OCI-LY1 (cell line): ENCODE results near the gene CD58.
"Not testable (repeated sequence)": the region's sequence is repeated elsewhere in the genome, so short reads cannot be mapped to it uniquely, and the experiment has no call there.

Experiments
- H2AFZ ChIP-seq: fragments of 200-600 bp; sonication (generic), shearing (Covaris generic); 2 replicates; pipeline ENCODE4 v1.6.0; 2014; ENCODE audit warnings: antibody characterized with exemption, mild to moderate bottlenecking, low read length
- H3F3A ChIP-seq: fragments of 200-600 bp; sonication (generic), shearing (Covaris generic); 2 replicates; pipeline ENCODE4 v1.6.0; 2014; ENCODE audit warnings: mild to moderate bottlenecking, antibody characterized with exemption, low read length, moderate library complexity; ENCODE audit not compliant: insufficient read depth
- H3K27ac ChIP-seq: fragments of 200-600 bp; sonication (generic); 2 replicates; pipeline ENCODE4 v1.5.1; 2014; ENCODE audit warnings: low read length, mixed run types, mild to moderate bottlenecking, low read depth; ENCODE audit not compliant: poor library complexity, severe bottlenecking
- H3K27me3 ChIP-seq: fragments of 200-600 bp; sonication (generic); 2 replicates; pipeline ENCODE4 v1.6.0; 2014; ENCODE audit warnings: antibody characterized with exemption, mild to moderate bottlenecking, low read length, moderate library complexity; ENCODE audit not compliant: insufficient read depth
- H3K36me3 ChIP-seq: fragments of 200-600 bp; sonication (generic); 2 replicates; pipeline ENCODE4 v1.6.1; 2014; ENCODE audit warnings: mild to moderate bottlenecking, antibody characterized with exemption, low read length, moderate library complexity, mixed read lengths; ENCODE audit not compliant: insufficient read depth
- H3K4me1 ChIP-seq: fragments of 200-600 bp; sonication (generic); 2 replicates; pipeline ENCODE4 v1.5.1; 2014; ENCODE audit warnings: mild to moderate bottlenecking, low read length, moderate library complexity; ENCODE audit not compliant: insufficient read depth, severe bottlenecking
- H3K4me2 ChIP-seq: fragments of 200-600 bp; sonication (generic), shearing (Covaris generic); 2 replicates; pipeline ENCODE4 v1.6.1; 2014; ENCODE audit warnings: low read length
- H3K4me3 ChIP-seq: fragments of 200-600 bp; sonication (generic); 2 replicates; pipeline ENCODE4 v1.5.1; 2014; ENCODE audit warnings: low read length, low read depth, mild to moderate bottlenecking, mixed read lengths; ENCODE audit not compliant: poor library complexity, severe bottlenecking
- H3K79me2 ChIP-seq: fragments of 200-600 bp; shearing (Covaris generic); 2 replicates; pipeline ENCODE4 v1.6.1; 2016; ENCODE audit warnings: mixed run types, low read length, mixed read lengths; ENCODE audit not compliant: insufficient read depth
- H3K9ac ChIP-seq: fragments of 200-600 bp; sonication (generic), shearing (Covaris generic); 2 replicates; pipeline ENCODE4 v1.6.1; 2014; ENCODE audit warnings: mild to moderate bottlenecking, low read length, mixed read lengths
- H3K9me2 ChIP-seq: fragments of 200-600 bp; sonication (generic), shearing (Covaris generic); 2 replicates; pipeline ENCODE4 v1.6.1; 2014; ENCODE audit warnings: low read depth, mild to moderate bottlenecking, low read length, mixed read lengths
- H3K9me3 ChIP-seq: fragments of 200-600 bp; shearing (Covaris generic); 2 replicates; pipeline ENCODE4 v1.6.1; 2014; ENCODE audit warnings: low read length, mixed read lengths
- H4K20me1 ChIP-seq: fragments of 200-600 bp; sonication (generic), shearing (Covaris generic); 2 replicates; pipeline ENCODE4 v1.6.0; 2016; ENCODE audit warnings: mild to moderate bottlenecking, low read length; ENCODE audit not compliant: insufficient read depth
- CTCF ChIP-seq: fragments of 200-600 bp; sonication (generic), shearing (Covaris generic); IDR thresholded peaks from 2 replicates; pipeline ENCODE4 v1.5.1; 2017; ENCODE audit warnings: mild to moderate bottlenecking, antibody characterized with exemption, low read length, moderate library complexity, mixed read lengths
- EZH2 ChIP-seq: fragments of 200-600 bp; sonication (generic), shearing (Covaris generic); IDR thresholded peaks from 2 replicates; pipeline ENCODE4 v1.8.0; 2017; ENCODE audit warnings: borderline replicate concordance, mixed run types, mild to moderate bottlenecking, antibody characterized with exemption, low read length, moderate library complexity, mixed read lengths

Gene CD58

GRCh38 chr1:116564426-116564825 lies 6.4 kb downstream of the CD58 start:
- Histone ChIP-seq H3K27me3 (peaks cover 3% of the 10 kb centered on the region; the same call in 1 of the 2 replicates), H3K9me3 (no peaks in the 10 kb centered on the region), H3K4me2 (no peak overlapping the region), H3K9ac (no peak overlapping the region), H3K79me2 (no peaks in the 10 kb centered on the region), H3K27ac (no peak overlapping the region), H3F3A (no peaks in the 10 kb centered on the region), H4K20me1 (no peaks in the 10 kb centered on the region), H3K4me1 (no peaks in the 10 kb centered on the region), H3K9me2 (no peaks in the 10 kb centered on the region), H2AFZ (no peak overlapping the region), H3K4me3 (no peak overlapping the region), H3K36me3 (no peaks in the 10 kb centered on the region)
- TF ChIP-seq EZH2 (no peak), CTCF (no peak)

DNA sequence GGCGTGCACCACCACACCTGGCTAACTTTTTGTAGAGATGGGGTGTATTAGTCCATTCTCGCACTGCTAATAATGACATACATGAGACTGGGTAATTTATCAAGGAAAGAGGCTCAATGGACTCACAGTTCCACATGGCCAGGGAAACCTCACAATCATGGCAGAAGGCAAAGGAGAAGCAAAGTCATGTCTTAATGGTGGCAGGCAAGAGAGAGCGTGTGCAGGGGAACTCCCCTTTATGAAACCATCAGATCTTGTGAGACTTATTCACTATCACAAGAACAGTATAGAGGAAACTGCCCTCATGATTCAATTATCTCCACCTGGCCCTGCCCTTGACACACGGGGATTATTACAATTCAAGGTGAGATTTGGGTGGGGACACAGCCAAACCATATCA lies 8.4 kb downstream of the CD58 start:
- not testable (repeated sequence) for H3K27me3 ChIP-seq, H3K27ac ChIP-seq, H3K9me2 ChIP-seq, H2AFZ ChIP-seq, H4K20me1 ChIP-seq, H3K9ac ChIP-seq, H3K4me1 ChIP-seq, H3K4me2 ChIP-seq, H3K36me3 ChIP-seq, H3K9me3 ChIP-seq, H3F3A ChIP-seq, H3K4me3 ChIP-seq, H3K79me2 ChIP-seq

- no peak for TF ChIP-seq CTCF
- TF ChIP-seq EZH2 = no peak
- no peaks in the 10 kb centered on the region for H3K36me3 ChIP-seq
- no peaks in the 10 kb centered on the region for H3K4me1 ChIP-seq
- no peaks in the 10 kb centered on the region for H3K79me2 ChIP-seq
- no peaks in the 10 kb centered on the region for H4K20me1 ChIP-seq
- H3F3A ChIP-seq = no peaks in the 10 kb centered on the region
- H3K9ac ChIP-seq = no peak overlapping the region
- H3K9me2 ChIP-seq = no peaks in the 10 kb centered on the region
- no peak overlapping the region for H3K4me3 ChIP-seq
- no peak overlapping the region for H3K4me2 ChIP-seq
- peaks cover 3% of the 10 kb centered on the region; the same call in 1 of the 2 replicates for H3K27me3 ChIP-seq
- no peaks in the 10 kb centered on the region for H3K9me3 ChIP-seq
- H2AFZ ChIP-seq = no peak overlapping the region
- no peak overlapping the region for H3K27ac ChIP-seq
These were observed 9.3 kb downstream of the CD58 start for GRCh38 chr1:116561563-116561962.

DNA sequence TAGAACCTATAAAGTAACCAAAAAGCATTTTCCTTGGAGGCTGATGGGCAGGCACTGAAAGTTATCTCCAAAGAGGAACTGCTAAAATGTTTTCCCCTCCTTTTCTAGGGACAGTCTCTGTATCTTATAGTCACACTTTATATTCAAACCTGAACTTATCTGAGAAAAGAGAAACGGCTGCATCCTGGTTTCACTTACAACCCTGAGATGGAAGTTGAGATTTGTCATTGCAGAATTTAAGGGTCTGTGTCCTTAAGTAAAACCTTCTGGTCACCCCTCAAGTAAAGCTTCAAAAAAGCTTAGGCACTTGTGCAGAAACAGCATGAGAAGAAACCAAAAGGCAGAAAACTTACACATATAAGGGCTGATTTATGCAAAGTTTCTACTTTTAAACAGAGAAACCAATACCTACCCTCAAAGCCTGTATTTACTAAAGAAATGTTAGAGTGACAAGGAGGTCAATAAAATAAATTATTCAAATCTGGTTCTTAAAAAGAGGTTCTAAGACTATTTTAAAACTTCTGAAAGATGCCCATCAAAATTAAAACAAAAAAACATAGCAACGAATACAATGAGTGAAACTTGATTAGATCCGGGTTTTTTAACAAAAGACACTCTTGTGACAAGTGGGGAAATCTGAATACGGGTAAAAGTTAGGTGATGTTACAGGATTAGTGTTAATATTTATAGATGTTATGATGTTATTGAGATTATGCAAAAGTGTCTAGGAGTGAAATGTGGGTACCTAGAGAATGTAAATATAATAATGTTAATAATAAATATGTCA lies 9.9 kb downstream of the CD58 start:
- H3F3A ChIP-seq = no peaks in the 10 kb centered on the region
- H3K27me3 ChIP-seq = peaks cover 3% of the 10 kb centered on the region; the same call in 1 of the 2 replicates
- H2AFZ ChIP-seq = no peak overlapping the region
- no peak overlapping the region for H3K27ac ChIP-seq
- no peak for TF ChIP-seq CTCF
- TF ChIP-seq EZH2 = no peak
- H3K9me3 ChIP-seq = no peaks in the 10 kb centered on the region
- H3K9ac ChIP-seq = no peak overlapping the region
- no peak overlapping the region for H3K4me3 ChIP-seq
- H3K4me2 ChIP-seq = no peak overlapping the region
- no peaks in the 10 kb centered on the region for H3K36me3 ChIP-seq
- H3K79me2 ChIP-seq = no peaks in the 10 kb centered on the region
- H3K9me2 ChIP-seq = no peaks in the 10 kb centered on the region
- H3K4me1 ChIP-seq = no peaks in the 10 kb centered on the region
- no peaks in the 10 kb centered on the region for H4K20me1 ChIP-seq
